Epithelial cell of esophagus (primary cell): ENCODE data around the gene EPHB1.
A peak's percentile ranks its signal among the peaks of the same experiment; 100 is the strongest.
"Not testable (repeated sequence)": the region's sequence is repeated elsewhere in the genome, so short reads cannot be mapped to it uniquely, and the experiment has no call there.

Source experiments
- DNase-seq: peaks from one replicate; pipeline ENCODE4 v3.0.0; 2010; ENCODE audit warnings: low read depth
- H3K4me3 ChIP-seq: 2 replicates; pipeline ENCODE4 v1.5.1; 2011; ENCODE audit warnings: mild to moderate bottlenecking, low read length, control low read depth
- TF ChIP-seq, protein P1 (sequence below): IDR thresholded peaks from 2 replicates; pipeline ENCODE4 v1.5.1; 2011; ENCODE audit warnings: low read depth, mild to moderate bottlenecking, low read length, control low read depth, inconsistent platforms; ENCODE audit not compliant: insufficient read depth; ENCODE audit errors: missing control alignments

Gene EPHB1

DNA sequence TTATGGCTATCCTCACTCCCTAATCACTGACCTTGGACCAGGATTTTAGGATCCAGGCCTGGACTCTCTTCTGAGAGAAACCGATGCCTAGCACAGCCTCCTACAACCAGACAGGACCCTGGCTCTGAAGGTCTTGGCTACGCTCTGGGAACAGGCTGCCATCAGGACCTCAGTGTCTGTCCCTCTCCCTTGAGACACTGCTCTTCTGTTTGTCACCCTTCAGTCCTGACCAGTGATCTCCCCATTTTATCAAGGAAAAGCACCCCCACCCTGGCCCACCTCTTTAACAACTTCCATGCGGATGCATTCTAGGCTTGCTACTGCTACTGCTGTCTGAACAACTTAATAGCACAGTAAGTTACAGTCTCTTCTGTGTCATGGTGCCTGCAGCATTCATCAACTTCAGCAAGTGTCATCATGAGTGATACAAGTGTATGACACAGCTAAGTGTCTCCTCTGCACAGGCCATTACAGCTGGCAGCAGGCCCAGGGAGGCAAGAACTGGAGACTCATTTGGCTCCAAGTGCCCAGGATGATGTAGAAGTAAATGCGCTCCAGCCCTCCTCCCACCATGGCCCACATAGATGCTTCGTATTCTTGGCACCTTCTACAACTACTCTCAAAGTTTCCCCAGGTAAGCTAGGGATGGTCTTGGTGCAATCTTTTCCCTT, 302.4 kb downstream of the EPHB1 start:
- H3K4me3 ChIP-seq, result no peak overlapping the region
- DNase-seq, result no peak
- TF ChIP-seq, protein P1, sequence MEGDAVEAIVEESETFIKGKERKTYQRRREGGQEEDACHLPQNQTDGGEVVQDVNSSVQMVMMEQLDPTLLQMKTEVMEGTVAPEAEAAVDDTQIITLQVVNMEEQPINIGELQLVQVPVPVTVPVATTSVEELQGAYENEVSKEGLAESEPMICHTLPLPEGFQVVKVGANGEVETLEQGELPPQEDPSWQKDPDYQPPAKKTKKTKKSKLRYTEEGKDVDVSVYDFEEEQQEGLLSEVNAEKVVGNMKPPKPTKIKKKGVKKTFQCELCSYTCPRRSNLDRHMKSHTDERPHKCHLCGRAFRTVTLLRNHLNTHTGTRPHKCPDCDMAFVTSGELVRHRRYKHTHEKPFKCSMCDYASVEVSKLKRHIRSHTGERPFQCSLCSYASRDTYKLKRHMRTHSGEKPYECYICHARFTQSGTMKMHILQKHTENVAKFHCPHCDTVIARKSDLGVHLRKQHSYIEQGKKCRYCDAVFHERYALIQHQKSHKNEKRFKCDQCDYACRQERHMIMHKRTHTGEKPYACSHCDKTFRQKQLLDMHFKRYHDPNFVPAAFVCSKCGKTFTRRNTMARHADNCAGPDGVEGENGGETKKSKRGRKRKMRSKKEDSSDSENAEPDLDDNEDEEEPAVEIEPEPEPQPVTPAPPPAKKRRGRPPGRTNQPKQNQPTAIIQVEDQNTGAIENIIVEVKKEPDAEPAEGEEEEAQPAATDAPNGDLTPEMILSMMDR, result no peak

DNA sequence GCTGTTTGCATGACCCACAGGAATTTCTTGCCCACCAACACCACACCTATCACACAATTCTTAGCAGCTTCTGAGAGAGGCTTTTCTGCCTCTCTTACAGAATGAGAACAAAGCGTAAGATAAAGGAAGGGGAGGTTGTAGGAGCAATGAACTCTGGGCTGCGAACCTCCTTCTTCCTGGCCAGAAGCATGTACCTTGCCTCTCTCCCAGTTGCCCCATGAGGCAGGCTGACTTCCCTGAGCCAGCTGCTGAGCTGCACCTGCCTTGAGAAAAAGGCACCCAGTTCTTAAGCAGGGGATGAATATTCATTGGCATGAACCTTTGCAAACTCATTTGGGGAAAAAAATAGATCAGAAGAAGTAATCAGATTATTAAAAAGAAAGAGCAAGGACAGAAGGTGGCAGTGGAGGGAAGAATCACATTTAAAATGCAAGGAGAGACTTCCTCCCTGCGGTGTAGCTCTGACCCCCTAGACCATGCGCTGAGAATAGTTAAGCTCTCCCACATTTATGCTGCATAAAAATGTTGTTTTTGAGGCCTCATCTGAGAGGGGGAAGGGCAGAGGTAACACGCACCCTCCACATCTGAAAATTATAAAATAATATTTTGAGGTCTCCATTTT, 304.8 kb downstream of the EPHB1 start:
- DNase-seq, result no peak
- TF ChIP-seq, protein P1, result no peak
- no peak overlapping the region for H3K4me3 ChIP-seq

DNA sequence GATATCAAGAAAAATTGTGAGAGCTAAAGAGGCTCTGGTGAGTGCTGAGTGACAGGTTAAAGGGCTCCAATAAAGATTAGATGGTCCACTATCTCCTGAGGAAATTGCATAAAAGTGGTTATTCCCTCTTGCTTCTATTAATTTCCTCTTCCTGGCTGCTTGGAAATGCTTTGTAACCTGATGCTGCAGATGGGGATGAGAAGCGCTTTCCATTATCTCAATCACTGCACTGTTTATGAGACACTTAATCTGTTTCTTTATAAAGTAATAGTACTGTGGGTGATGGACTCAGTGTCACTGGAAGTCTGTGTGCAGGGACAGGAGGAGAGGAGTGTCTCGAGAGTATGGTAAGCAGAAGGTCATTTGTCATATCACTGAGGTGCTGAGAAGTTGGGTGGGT, 305.3 kb downstream of the EPHB1 start:
- no peak for DNase-seq
- TF ChIP-seq, protein P1, result no peak
- H3K4me3 ChIP-seq, result no peak overlapping the region

DNA sequence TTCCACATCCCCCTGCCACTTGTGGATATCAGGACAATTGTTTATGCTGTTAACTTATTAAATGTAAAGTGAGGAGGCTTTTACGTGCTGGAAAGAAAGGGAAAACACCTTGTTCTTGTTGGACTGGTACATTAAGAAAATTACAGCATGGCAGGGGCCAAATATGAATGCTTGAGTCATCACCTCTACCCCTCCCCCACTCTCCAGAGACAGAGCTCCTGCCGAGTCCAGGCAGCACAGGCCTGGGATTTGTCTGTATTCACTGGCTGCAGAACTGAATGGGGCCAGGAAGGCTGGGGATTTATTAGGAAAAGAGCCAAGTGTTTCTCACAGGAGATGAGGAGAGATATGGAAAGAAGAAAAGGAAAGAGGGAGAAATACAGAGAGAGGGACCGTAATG, 308.9 kb downstream of the EPHB1 start:
- TF ChIP-seq, protein P1, result no peak
- H3K4me3 ChIP-seq, result no peak overlapping the region
- DNase-seq, result no peak

- DNase-seq, result peak; percentile 13
- H3K4me3 ChIP-seq, result no peak overlapping the region
- TF ChIP-seq, protein P1, result no peak
These were observed 311.4 kb downstream of the EPHB1 start for GRCh38 chr3:135106445-135106844.

DNA sequence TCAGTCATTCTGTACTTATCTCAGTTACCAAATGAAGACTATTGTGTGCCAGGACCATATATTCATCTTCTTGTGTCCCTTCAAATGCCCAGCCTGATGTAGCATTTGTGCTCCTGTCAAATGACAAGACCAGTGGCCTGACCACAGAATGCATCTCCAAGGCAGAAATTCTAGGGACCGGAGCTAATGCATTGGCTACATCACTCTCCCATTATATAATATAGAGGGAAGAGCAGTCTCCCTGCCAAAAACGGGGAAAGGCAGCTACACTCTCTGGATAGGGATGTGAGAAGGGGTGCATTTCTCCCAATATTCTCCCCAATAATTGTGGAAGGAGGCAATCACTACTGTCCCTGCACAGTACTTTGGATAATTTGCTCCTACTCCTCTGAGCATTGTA, 312.0 kb downstream of the EPHB1 start:
- TF ChIP-seq, protein P1, result no peak
- no peak overlapping the region for H3K4me3 ChIP-seq
- DNase-seq, result no peak

- DNase-seq, result no peak
- H3K4me3 ChIP-seq, result no peak overlapping the region
- TF ChIP-seq, protein P1, result no peak
These were observed 314.6 kb downstream of the EPHB1 start for GRCh38 chr3:135109681-135110080.

GRCh38 chr3:135114551-135114950, 319.5 kb downstream of the EPHB1 start:
- DNase-seq, H3K4me3 ChIP-seq: not testable (repeated sequence)
